ENCODE measurements around the gene GLIS1.

The GLIS1 gene

GRCh38 chr1:53622531-53622930 lies 116.4 kb downstream of the GLIS1 start:
- Histone ChIP-seq H3K4me1 (ENCODE audit: insufficient read depth, low read length) (no peaks in the 10 kb centered on the region), H2AFZ (ENCODE audit: low read depth, low read length) (no peak overlapping the region), H3K27ac (ENCODE audit: low read length) (no peak overlapping the region), H3K4me2 (ENCODE audit: insufficient read depth, low read length) (no peak overlapping the region), H3K9ac (ENCODE audit: low read depth, low read length) (no peak overlapping the region), H4K20me1 (ENCODE audit: insufficient read depth, low read length) (no peaks in the 10 kb centered on the region), H3K79me2 (ENCODE audit: insufficient read depth, low read length) (no peaks in the 10 kb centered on the region), H3K9me3 (ENCODE audit: insufficient read depth, low read length, severe bottlenecking) (no peaks in the 10 kb centered on the region), H3K4me3 (ENCODE audit: low read depth in 1 of 2, low read length in 2 of 2) (no peak overlapping the region), H3K27me3 (ENCODE audit: insufficient read depth, low read length, poor library complexity) (peaks cover 3% of the 10 kb centered on the region), H3K36me3 (ENCODE audit: insufficient read depth, low read length) (no peaks in the 10 kb centered on the region)
- DNase-seq (no peak), ATAC-seq (ENCODE audit: insufficient read depth, low read depth) (no peak)
- TF ChIP-seq CTCF (IDR thresholded peaks at IDR 0.05; ENCODE audit: borderline replicate concordance, extremely low read depth, low read length, poor library complexity, severe bottlenecking) (no peak), EZH2 (IDR thresholded peaks at IDR 0.05; ENCODE audit: borderline replicate concordance, low read depth, low read length, severe bottlenecking) (no peak)

GRCh38 chr1:53621144-53621543 lies 117.8 kb downstream of the GLIS1 start:
- Histone ChIP-seq H4K20me1 (ENCODE audit: insufficient read depth, low read length) (no peaks in the 10 kb centered on the region), H3K36me3 (ENCODE audit: insufficient read depth, low read length) (no peaks in the 10 kb centered on the region), H3K4me3 (ENCODE audit: low read depth in 1 of 2, low read length in 2 of 2) (no peak overlapping the region), H3K79me2 (ENCODE audit: insufficient read depth, low read length) (no peaks in the 10 kb centered on the region), H3K9me3 (ENCODE audit: insufficient read depth, low read length, severe bottlenecking) (no peaks in the 10 kb centered on the region), H3K27ac (ENCODE audit: low read length) (no peak overlapping the region), H2AFZ (ENCODE audit: low read depth, low read length) (no peak overlapping the region), H3K9ac (ENCODE audit: low read depth, low read length) (no peak overlapping the region), H3K4me1 (ENCODE audit: insufficient read depth, low read length) (no peaks in the 10 kb centered on the region), H3K4me2 (ENCODE audit: insufficient read depth, low read length) (no peak overlapping the region), H3K27me3 (ENCODE audit: insufficient read depth, low read length, poor library complexity) (peaks cover 3% of the 10 kb centered on the region)
- ATAC-seq (ENCODE audit: insufficient read depth, low read depth) (no peak), DNase-seq (no peak)
- TF ChIP-seq CTCF (IDR thresholded peaks at IDR 0.05; ENCODE audit: borderline replicate concordance, extremely low read depth, low read length, poor library complexity, severe bottlenecking) (no peak), EZH2 (IDR thresholded peaks at IDR 0.05; ENCODE audit: borderline replicate concordance, low read depth, low read length, severe bottlenecking) (no peak)

- H2AFZ ChIP-seq (ENCODE audit: low read depth, low read length), result no peak overlapping the region
- H3K9me3 ChIP-seq (ENCODE audit: insufficient read depth, low read length, severe bottlenecking), result no peaks in the 10 kb centered on the region
- no peak overlapping the region for H3K9ac ChIP-seq (ENCODE audit: low read depth, low read length)
- ATAC-seq (ENCODE audit: insufficient read depth, low read depth) (no peak), DNase-seq (no peak)
- no peak overlapping the region for H3K27ac ChIP-seq (ENCODE audit: low read length)
- no peaks in the 10 kb centered on the region for H3K79me2 ChIP-seq (ENCODE audit: insufficient read depth, low read length)
- no peaks in the 10 kb centered on the region for H3K36me3 ChIP-seq (ENCODE audit: insufficient read depth, low read length)
- no peaks in the 10 kb centered on the region for H3K4me1 ChIP-seq (ENCODE audit: insufficient read depth, low read length)
- H3K4me3 ChIP-seq (ENCODE audit: low read depth in 1 of 2, low read length in 2 of 2), result no peak overlapping the region
- no peak for TF ChIP-seq CTCF (IDR thresholded peaks at IDR 0.05; ENCODE audit: borderline replicate concordance, extremely low read depth, low read length, poor library complexity, severe bottlenecking)
- TF ChIP-seq EZH2 (IDR thresholded peaks at IDR 0.05; ENCODE audit: borderline replicate concordance, low read depth, low read length, severe bottlenecking), result no peak
- no peaks in the 10 kb centered on the region for H4K20me1 ChIP-seq (ENCODE audit: insufficient read depth, low read length)
- H3K4me2 ChIP-seq (ENCODE audit: insufficient read depth, low read length), result no peak overlapping the region
- H3K27me3 ChIP-seq (ENCODE audit: insufficient read depth, low read length, poor library complexity), result peaks cover 3% of the 10 kb centered on the region
Measured at GRCh38 chr1:53620061-53620855, 118.7 kb downstream of the GLIS1 start.

Data from DND-41 (cell line).